WTC11 (cell line): ENCODE measurements around the gene SMURF1. TPM values are rescaled to one million over a fixed set of nuclear protein-coding genes. Genes with fewer than 3 reads are reported as not detected.

Experiments used
- ATAC-seq: fragments of 200-7000 bp; cut with Tn5 transposase; 2 replicates; pipeline ENCODE4 v1.10.0; 2021; ENCODE audit warnings: mild to moderate bottlenecking, moderate library complexity
- CTCF ChIA-PET: fragments of 300-600 bp; sonication (Branson Sonifier 250); formaldehyde crosslinking; loops from one replicate; lab custom pipeline; 2021; ENCODE audit warnings: antibody characterized with exemption; lab: Charles Lee
- POLR2A ChIA-PET: fragments of 350-600 bp; sonication (Branson Sonifier 250); formaldehyde crosslinking; loops from one replicate; lab custom pipeline; 2021; ENCODE audit warnings: antibody characterized with exemption; lab: Charles Lee
- DNase-seq: peaks from one replicate; pipeline ENCODE4 v3.0.0; 2021; ENCODE audit warnings: low spot score
- H3K27ac Mint-ChIP-seq: 2 replicates; pipeline ENCODE4 v1.8.0; 2021; ENCODE audit warnings: mixed read lengths
- H3K27me3 Mint-ChIP-seq: 2 replicates; pipeline ENCODE4 v1.8.0; 2021; ENCODE audit warnings: low read depth, mild to moderate bottlenecking, moderate library complexity, mixed read lengths
- H3K36me3 Mint-ChIP-seq: 2 replicates; pipeline ENCODE4 v1.8.0; 2021; ENCODE audit warnings: mixed read lengths
- H3K4me1 Mint-ChIP-seq: 2 replicates; pipeline ENCODE4 v1.8.0; 2022; ENCODE audit warnings: mixed read lengths
- H3K4me3 Mint-ChIP-seq: 2 replicates; pipeline ENCODE4 v1.8.0; 2021; ENCODE audit warnings: mild to moderate bottlenecking, moderate library complexity, mixed read lengths
- H3K9me3 Mint-ChIP-seq: 2 replicates; pipeline ENCODE4 v1.8.0; 2021; ENCODE audit warnings: mixed read lengths
- AFF4 ChIP-seq: sonication (generic); formaldehyde crosslinking; IDR thresholded peaks from 2 replicates; pipeline ENCODE4 v1.8.1; 2023; ENCODE audit warnings: mild to moderate bottlenecking, missing genetic modification reagents, borderline replicate concordance
- AR ChIP-seq: fragments of 250-450 bp; sonication (Bioruptor Pico); IDR thresholded peaks from 2 replicates; pipeline ENCODE4 v1.9.0; 2021; ENCODE audit warnings: mild to moderate bottlenecking
- CREM ChIP-seq: sonication (generic); formaldehyde crosslinking; IDR thresholded peaks from 2 replicates; pipeline ENCODE4 v1.8.1; 2022; ENCODE audit warnings: mild to moderate bottlenecking, missing genetic modification reagents, moderate library complexity
- E2F4 ChIP-seq: sonication (generic); formaldehyde crosslinking; IDR thresholded peaks from 2 replicates; pipeline ENCODE4 v1.8.1; 2022; ENCODE audit warnings: low read depth, mild to moderate bottlenecking, moderate library complexity, missing genetic modification reagents, borderline replicate concordance
- GABPB1 ChIP-seq: sonication (generic); formaldehyde crosslinking; IDR thresholded peaks from 2 replicates; pipeline ENCODE4 v1.8.1; 2023; ENCODE audit warnings: mild to moderate bottlenecking, missing genetic modification reagents
- OVOL2 ChIP-seq: fragments of 250-450 bp; sonication (Bioruptor Pico); IDR thresholded peaks from 2 replicates; pipeline ENCODE4 v1.9.0; 2021; ENCODE audit warnings: mild to moderate bottlenecking, borderline replicate concordance
- RORB ChIP-seq: fragments of 250-450 bp; sonication (Bioruptor Pico); IDR thresholded peaks from 2 replicates; pipeline ENCODE4 v1.9.0; 2021; ENCODE audit warnings: mild to moderate bottlenecking
- SMAD4 ChIP-seq: sonication (generic); formaldehyde crosslinking; IDR thresholded peaks from 2 replicates; pipeline ENCODE4 v1.8.0; 2022; ENCODE audit warnings: mild to moderate bottlenecking, missing genetic modification reagents
- SP1 ChIP-seq: sonication (generic); formaldehyde crosslinking; conservative IDR thresholded peaks from 2 replicates; pipeline ENCODE4 v1.8.1; 2022; ENCODE audit warnings: missing genetic modification reagents
- USF2 ChIP-seq: sonication (generic); formaldehyde crosslinking; IDR thresholded peaks from 2 replicates; pipeline ENCODE4 v1.8.1; 2023; ENCODE audit warnings: mild to moderate bottlenecking, missing genetic modification reagents, moderate library complexity
- ZNF263 ChIP-seq: sonication (generic); formaldehyde crosslinking; IDR thresholded peaks from 2 replicates; pipeline ENCODE4 v1.8.1; 2022; ENCODE audit warnings: low read depth, mild to moderate bottlenecking, moderate library complexity, missing genetic modification reagents
- ZNF317 ChIP-seq: sonication (generic); formaldehyde crosslinking; IDR thresholded peaks from 2 replicates; pipeline ENCODE4 v1.8.1; 2023; ENCODE audit warnings: low read depth, mild to moderate bottlenecking, moderate library complexity, missing genetic modification reagents, borderline replicate concordance
- total RNA-seq: library from RNA; stranded (reverse); gene quantifications from 3 replicates; pipeline ENCODE4 v1.2.3, GENCODE V29; 2021

The SMURF1 gene
- total RNA-seq, 1 experiment from 2014 or later, result 23.2 TPM

GRCh38 chr7:98995111-98995510, 148.8 kb downstream of the SMURF1 start (continued):
- no peak for TF ChIP-seq AR (CRISPR knock-in tag)
- TF ChIP-seq ZNF263 (CRISPR knock-in tag), result no peak
- no peak for TF ChIP-seq GABPB1 (CRISPR knock-in tag)
- TF ChIP-seq CREM (CRISPR knock-in tag), result no peak
- TF ChIP-seq AFF4 (CRISPR knock-in tag), result no peak
- TF ChIP-seq SMAD4 (CRISPR knock-in tag), result no peak
- TF ChIP-seq SP1, result no peak

GRCh38 chr7:98994046-98994944, 149.6 kb downstream of the SMURF1 start:
- H3K27ac Mint-ChIP-seq, result no peak overlapping the region
- no peak for DNase-seq
- TF ChIP-seq RORB (CRISPR knock-in tag), result no peak
- no peak for TF ChIP-seq USF2
- TF ChIP-seq E2F4, result no peak
- TF ChIP-seq ZNF317 (CRISPR knock-in tag), result no peak
- no peak for TF ChIP-seq GABPB1 (CRISPR knock-in tag)
- no peak for TF ChIP-seq OVOL2
- TF ChIP-seq, all 79 proteins: peak for 0
- no peaks in the 10 kb centered on the region for H3K9me3 Mint-ChIP-seq
- no peaks in the 10 kb centered on the region for H3K27me3 Mint-ChIP-seq
- H3K36me3 Mint-ChIP-seq, result peaks cover 53% of the 10 kb centered on the region
- no peak for ATAC-seq
- no peaks in the 10 kb centered on the region for H3K4me1 Mint-ChIP-seq
- CTCF ChIA-PET, result interaction anchor here (1.0 kb wide), 1 partner anchor 116 kb away, joined by 3 read pairs; the partner anchor contains the start of gene TRRAP
- POLR2A ChIA-PET, result no interaction called here
- no peak overlapping the region for H3K4me3 Mint-ChIP-seq
